ENCODE results near the gene NR1D2.

Gene NR1D2

GRCh38 chr3:23932571-23932970 lies 12.5 kb upstream of the NR1D2 start:
- no peak for DNase-seq

DNA sequence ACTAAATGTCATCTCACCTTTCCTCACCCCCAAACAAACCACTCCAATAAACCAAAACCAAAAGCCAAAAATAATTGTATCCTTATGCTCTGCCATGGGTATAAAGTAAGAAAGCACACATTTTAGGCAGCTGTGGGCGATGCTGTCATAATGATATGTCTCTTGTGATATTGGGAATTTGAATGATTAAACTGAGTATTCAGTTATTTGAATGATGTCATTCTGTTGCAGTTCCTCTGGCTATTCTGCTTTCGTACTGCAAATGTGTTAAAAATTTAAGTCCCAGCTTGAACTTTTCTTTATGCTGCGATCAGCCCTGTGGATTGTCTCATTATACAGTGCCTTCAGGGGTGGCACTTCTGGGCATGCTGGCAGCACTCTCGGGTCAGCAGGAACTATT lies 10.8 kb upstream of the NR1D2 start:
- DNase-seq: no peak

DNA sequence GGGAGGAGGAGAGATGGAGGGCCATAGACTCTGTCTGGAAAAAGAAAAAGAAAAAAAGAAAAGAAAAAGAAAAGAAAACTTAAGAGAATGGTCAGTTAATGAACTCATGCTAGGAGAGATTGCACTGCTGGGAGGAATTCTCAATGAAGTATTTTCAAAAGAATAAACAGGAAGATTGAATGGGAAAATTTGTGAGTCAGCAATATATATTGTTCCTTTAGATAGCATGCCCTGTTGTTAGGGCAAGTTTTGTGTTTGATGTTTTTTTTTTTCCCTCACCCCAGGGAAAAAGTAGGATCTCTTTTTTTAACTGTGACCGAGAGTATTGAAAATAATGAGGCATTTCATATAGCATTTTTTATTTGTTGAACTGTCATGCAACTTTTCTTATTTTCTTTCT lies 7.8 kb upstream of the NR1D2 start:
- DNase-seq: no peak

- no peak for DNase-seq
These were observed 6.4 kb upstream of the NR1D2 start for GRCh38 chr3:23938688-23939087.

- no peak for DNase-seq
These were observed 4.3 kb upstream of the NR1D2 start for GRCh38 chr3:23940775-23941174.

- DNase-seq: no peak
These were observed 3.6 kb upstream of the NR1D2 start for GRCh38 chr3:23941440-23941839.

GRCh38 chr3:23942546-23942945 lies 2.5 kb upstream of the NR1D2 start:
- DNase-seq: no peak

DNA sequence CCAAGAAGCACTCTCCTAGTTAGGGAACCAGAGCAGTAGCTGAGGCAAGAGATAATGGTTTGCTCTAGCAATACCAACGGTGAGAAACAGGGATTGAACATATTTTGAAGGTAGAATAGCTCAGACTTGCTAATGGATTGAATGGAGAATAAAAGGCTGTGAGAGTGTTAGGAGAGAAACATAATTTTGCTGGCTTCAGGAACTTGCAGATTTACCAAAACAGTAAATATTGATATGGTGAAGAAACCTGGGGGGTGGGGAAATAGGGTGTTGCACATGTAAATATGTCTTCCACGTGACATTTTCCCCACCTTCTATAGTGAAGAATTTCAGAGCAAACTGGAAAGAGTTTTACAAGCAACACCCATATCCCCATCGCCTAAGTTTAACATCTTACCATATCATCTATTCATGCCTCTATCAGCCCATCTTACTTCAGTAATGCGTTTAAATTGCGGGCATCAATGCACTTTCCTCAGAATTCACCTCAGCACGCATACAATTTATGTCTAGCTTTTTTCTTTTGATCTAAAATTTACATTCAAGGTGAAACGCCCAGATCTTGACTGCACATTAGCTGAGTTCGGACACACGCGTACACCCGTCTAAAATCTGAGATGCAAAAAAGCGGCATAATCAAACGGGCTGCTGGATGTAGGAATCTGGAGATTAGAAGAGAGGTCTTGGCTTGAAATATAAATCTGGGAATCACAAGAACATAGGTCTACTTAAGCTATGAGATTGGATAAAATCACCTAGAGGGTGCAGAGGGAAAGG lies 891 bp upstream of the NR1D2 start:
- no peak for DNase-seq

DNA sequence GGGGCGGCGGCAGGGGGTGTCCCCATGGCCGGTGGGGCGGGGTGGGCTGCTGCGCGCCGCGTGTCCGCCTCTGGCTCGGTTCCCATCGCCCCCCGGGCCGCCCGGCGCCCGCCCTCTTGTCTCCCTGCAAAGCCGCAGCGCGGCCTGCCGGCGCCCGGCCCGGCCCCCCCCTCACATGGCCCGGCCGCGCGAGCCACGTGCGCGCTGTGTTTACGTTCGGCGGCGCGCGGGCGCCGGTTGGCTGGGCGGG lies 502 bp downstream of the NR1D2 start:
- DNase-seq: no peak

DNA sequence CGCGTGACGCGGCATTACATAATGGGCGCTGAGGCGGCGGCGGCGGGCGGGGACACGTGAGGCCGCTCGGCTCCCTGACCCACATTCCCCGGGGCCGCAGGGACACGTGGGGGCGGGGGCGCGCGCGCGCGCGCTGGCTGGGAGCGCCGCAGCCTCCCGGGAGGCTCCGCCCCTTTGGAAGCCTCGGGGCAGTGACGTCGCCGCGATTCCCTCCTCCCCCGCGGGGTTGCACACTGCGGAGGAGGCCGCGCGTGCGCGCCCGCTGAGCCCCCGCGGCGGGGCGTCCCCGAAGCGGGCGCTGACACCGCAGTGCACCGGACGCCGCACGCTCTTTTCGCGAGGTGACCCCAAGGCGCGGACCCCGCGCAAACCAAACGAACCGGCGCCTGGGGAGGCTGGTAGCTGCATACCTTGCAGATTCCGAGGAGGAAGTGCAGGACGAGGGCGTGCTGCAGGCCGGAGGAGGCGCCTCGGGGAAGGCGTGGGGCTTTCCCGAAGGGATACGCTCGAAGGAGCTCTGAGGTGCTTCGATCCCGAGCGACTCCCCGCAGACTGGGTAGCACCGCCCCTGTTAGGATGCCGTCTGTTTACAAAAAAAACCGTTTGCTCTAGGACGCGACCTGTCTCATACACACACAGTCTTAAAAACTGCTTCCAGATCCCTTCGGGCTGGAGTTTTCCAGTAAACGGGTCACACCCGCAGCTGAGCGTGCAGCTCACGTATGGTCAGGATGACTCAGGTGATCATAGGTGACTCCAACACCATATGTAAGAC lies 1.0 kb downstream of the NR1D2 start:
- peak; percentile 98 for DNase-seq

GRCh38 chr3:23948761-23949160 lies 3.7 kb downstream of the NR1D2 start:
- DNase-seq: no peak

GRCh38 chr3:23949784-23950183 lies 4.7 kb downstream of the NR1D2 start:
- DNase-seq: no peak

GRCh38 chr3:23950293-23950692 lies 5.2 kb downstream of the NR1D2 start:
- DNase-seq: no peak

DNA sequence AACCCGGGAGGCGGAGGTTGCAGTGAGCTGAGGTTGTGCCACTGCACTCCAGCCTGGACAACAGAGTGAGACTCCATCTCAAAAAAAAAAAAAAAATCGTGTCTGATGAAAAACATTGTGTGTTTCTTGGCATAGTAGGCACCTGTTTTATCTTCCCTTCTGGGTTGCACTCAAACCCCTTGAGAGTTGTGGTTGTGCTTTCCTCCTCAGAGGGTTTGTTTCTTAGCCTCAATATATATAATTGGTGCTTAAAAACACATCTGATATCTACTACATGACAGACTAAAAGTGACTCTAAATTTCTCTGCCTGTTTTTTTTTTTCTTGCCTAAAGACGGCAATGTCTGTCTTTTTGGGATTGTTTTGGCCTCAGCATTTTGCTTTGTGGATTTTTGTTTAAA lies 7.6 kb downstream of the NR1D2 start:
- DNase-seq: no peak

DNA sequence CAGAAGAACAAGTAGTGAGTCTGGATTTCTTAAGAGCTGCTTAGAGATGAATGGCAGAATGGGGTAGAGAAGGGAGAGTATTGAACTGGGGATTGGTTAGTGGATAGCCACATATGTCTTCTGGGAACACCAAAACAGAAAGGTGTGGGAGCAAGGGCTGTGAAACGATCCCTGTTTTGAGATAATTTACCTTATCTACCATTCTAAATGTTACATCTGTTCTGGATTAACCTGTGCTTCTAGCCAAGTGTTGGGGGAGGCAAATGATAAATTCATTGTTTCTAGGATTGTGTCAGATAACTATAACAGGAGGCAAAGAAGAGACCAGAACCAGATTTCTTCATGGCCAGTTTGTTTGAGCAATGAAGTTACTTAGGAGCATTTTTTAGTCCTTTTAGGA lies 8.4 kb downstream of the NR1D2 start:
- no peak for DNase-seq

GRCh38 chr3:23954144-23954543 lies 9.1 kb downstream of the NR1D2 start:
- no peak for DNase-seq

DNA sequence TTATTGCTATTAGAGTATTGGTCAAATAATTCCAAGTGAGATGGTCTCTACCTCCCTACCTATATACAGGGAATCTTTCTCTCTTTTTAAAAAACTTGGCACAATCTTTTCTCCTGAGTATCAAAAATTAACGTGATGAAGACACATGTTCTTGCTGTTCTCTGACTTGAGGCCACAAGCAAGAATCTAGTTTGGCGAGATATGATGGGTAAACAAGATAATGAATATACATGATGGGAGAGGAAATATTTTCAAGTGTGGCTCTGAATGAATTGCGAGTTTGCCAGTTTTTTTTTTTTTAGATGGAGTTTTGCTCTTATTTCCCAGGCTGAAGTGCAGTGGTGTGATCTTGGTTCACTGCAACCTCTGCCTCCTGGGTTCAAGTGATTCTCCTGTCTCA lies 11.6 kb downstream of the NR1D2 start:
- no peak for DNase-seq

- no peak for DNase-seq
These were observed 14.2 kb downstream of the NR1D2 start for GRCh38 chr3:23959135-23959900.

DNA sequence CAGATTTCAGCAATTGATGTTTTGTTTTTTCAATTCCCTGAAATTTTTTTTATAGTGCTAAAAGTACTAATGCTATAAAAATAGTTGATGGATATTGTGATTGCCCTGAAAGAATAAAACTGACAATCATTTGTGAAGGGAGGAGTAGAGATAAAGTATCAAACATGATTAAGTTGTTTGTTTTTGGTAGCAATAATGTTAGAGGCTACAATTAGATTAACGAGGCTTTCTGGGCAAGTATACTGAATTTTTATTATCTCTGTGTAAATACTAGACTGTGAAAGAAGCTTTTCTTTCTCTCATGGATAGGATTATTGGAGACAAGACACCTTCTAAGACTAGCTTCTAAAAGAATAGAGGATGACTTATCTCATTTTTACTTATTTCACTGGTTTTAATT lies 15.6 kb downstream of the NR1D2 start:
- DNase-seq: no peak

- DNase-seq: no peak
These were observed 16.0 kb downstream of the NR1D2 start for GRCh38 chr3:23961066-23961465.

DNA sequence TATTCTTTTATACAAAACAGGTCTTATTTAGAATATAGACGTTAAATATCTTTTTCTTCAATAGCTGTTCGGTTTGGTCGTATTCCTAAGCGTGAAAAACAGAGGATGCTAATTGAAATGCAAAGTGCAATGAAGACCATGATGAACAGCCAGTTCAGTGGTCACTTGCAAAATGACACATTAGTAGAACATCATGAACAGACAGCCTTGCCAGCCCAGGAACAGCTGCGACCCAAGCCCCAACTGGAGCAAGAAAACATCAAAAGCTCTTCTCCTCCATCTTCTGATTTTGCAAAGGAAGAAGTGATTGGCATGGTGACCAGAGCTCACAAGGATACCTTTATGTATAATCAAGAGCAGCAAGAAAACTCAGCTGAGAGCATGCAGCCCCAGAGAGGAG lies 16.8 kb downstream of the NR1D2 start:
- no peak for DNase-seq

GRCh38 chr3:23964537-23965235 lies 19.6 kb downstream of the NR1D2 start:
- no peak for DNase-seq

GRCh38 chr3:23966328-23966727 lies 21.2 kb downstream of the NR1D2 start:
- no peak for DNase-seq
